Neural progenitor cell (in vitro differentiated cells): ENCODE measurements around the gene KIAA0825.

ENCODE experiments used
- CTCF ChIP-seq: fragments of 200-600 bp; sonication (generic); IDR thresholded peaks from 2 replicates; pipeline ENCODE4 v1.5.1; 2017; ENCODE audit warnings: antibody characterized with exemption, mild to moderate bottlenecking
- EZH2 ChIP-seq: fragments of 200-600 bp; sonication (generic); IDR thresholded peaks from 2 replicates; pipeline ENCODE4 v1.6.1; 2017; ENCODE audit warnings: antibody characterized with exemption, mild to moderate bottlenecking, moderate library complexity

GRCh38 chr5:94285984-94286383 is 332.4 kb downstream of the KIAA0825 start:
- TF ChIP-seq CTCF, result no peak
- no peak for TF ChIP-seq EZH2
